Stimulated activated CD8-positive, alpha-beta memory T cell treated with anti-CD3 and anti-CD28 coated beads, Interleukin-7, amount 100 ng/mL, for 4 hours (primary cell): ENCODE measurements around the gene RASA2.
A peak's percentile ranks its signal among the peaks of the same experiment; 100 is the strongest.
"Not testable (repeated sequence)": the region's sequence is repeated elsewhere in the genome, so short reads cannot be mapped to it uniquely, and the experiment has no call there.

Experiments used
- DNase-seq, 2 donors: peaks; one replicate each; pipeline ENCODE4 v3.0.0-alpha.2; 2020; ENCODE audit warnings: low read depth in 2 of 2

The RASA2 gene

DNA sequence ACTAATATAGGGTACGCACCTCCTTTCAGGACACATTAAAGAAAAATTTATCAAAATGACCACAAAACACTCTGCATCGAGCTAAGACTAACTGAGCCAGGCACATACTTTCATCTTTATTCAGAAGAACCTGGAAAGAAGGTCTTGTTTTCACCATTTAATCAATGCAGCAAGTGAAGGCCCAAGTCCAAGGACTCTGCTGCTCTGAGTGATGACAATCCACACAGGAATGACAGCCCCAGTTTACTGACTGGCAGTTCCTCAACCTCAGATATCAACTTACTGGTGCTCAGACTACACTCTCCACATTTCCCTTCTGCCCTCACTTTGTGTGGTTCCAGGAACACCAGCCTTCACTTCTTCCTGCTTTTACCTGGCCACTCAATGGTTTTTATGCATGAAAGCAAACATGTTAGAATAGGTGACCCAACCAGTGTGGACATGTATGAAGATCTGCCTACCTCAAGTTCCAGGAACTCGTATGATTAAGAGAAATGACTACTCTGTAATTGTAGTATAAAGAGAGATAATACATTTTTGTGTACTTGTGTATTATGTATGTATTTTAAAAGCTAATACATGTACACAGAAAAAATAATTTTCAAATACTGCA is 29.1 kb upstream of the RASA2 start:
- no peak for DNase-seq

DNA sequence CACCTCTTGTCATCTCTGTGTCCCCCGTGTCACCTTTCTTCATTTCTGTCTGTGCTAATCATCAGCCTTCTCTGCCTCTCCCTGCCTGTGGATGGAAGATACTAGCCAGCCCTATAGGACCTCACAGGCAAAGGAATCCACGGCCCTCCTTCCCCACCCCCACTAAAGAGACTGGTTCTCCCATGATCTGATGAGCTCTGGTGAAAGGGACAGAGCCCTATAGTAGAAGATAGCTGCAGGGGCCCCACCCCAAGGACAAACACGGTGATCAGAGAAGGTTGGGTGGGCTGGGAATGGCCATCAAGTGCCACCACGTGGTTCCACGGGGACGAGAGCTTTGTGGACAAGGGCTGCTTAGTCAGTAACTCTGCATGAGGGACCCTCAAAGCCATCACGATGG is 27.8 kb upstream of the RASA2 start:
- DNase-seq: no peak

DNA sequence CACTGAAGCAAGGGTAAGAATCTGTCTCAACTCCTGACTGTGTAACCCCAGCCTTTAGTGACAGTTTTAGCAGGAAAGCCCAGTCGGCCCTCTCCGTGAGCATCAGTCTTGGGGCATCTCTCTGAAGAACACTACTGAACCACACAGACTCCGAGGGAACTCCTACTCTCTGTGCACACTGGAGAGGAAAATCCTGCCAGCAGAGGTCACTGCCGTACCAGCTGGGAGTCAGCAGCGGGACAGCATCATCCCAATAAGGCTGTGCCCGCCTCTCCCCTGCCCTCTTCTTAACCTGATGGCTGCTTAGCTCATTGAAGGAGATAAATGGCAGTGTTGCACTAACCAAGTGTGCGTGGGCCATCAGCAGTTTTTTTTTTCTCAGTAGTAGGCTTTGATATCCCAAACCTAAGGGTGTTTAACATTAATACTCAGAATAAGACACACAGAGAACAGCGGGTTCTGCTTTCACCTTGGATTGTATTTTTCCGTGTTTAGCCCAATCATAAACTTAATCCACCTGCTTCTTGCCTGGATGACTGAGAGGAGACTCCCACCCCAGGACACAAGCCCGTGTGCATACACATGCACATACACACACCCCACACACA is 26.6 kb upstream of the RASA2 start:
- peak; percentile 76 to 82 for DNase-seq

DNA sequence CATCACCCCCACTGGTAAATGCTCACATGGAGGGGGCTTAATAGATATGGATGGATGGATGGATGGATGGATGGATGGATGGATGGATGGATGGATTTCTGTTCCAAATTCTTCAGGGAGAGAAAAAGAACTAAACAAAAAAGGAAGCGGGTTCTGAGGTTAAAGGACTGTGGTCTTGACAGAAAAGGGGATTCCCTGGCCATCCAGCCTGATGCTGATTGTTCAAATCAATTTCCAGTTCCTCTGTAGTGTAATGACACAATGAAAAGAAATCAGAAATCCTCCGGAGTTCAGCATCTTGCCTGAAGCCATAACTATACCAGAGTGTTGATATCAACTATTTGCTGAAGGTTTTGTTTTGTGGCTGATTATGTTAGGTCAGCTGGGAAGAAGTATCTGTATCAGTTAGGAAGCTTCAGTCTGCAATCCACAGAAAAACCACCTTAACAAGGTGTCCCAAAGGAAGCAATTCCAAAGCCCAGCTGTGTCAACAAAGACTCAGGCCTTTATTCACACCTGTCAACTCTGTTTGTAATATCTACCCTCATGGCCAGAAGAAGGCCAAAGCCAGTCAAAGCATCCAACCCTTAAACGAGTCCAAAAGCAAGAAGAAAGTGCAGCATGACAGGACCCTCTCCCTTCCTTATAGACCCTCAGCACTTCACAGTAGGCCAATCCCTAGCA is 24.5 kb upstream of the RASA2 start:
- DNase-seq: no peak

DNA sequence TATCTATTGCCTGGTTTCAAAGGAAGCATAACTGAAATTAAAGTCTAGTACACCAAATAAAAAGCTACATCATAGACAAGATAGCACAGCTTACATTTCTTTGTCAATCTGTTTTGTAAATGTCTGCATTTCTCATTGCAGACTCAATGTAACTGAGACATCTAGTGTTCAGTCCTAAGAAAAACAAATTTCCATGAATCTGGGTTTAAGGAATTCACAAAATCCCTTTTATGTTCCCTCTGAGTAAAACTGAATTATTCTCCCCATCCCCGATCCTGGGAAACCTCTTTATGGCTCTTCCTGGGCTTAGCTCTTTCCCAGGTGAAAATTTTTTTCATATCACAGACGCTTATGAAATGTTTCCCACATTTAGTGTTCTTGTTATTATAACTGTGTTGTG is 21.6 kb upstream of the RASA2 start:
- no peak for DNase-seq

DNA sequence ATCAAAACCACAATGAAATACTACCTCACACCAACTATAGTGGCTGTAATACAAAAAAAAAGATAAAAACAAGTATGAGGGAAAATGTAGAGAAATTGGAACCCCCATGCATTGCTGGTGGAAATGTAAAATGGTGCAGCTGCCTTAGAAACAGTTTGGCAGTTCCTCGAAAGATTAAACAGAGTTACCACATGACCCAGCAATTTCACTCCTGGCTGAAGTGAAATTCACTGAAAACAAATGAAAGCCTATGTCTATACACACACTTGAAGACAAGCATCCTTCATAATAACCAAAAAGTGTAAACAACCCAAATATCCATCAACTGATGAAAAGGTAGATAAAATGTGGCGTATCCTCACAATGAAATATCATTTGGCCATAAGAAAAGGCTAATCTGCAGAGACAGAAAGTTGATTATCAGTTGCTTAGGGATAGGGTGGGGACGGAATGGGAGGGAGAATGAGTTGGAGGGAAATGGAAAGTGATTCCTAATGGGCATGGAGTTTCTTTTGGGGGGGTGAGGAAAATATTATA is 20.1 kb upstream of the RASA2 start:
- no peak for DNase-seq

DNA sequence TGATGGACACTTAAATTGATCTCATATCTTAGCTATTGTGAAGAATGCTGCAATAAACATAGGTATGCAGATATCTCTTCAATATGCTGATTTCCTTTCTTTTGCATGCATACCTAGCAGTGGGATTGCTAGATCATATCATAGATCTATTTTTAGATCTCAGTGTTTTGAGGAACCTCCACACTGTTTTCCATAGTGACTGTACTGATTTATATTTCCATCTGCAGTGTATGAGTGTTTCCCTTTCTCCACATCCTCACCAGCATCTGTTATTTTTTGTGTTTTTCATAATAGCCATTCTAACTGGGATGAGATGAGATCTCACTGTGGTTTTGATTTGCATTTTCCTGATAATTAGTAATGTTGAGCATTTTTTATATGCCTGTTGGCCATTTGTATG is 17.1 kb upstream of the RASA2 start:
- no peak for DNase-seq

DNA sequence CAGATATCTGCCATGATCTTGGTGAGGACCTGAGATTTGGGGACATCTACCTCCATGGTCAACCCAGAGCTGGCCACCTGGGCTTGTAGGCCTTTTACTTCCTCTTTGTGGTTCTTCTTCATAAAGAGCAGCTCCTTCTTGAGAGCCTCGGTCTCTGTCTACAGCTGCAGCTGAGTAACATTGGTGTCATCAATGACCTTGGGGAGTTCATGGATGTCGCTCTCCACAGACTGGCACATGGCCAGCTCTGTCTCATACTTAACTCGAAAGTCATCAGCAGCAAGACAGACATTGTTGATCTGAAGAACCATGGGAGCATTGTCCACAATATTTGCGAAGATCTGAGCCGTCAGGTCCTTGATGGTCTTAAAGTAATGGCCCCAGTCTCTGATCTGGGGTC is 15.7 kb upstream of the RASA2 start:
- DNase-seq: no peak

DNA sequence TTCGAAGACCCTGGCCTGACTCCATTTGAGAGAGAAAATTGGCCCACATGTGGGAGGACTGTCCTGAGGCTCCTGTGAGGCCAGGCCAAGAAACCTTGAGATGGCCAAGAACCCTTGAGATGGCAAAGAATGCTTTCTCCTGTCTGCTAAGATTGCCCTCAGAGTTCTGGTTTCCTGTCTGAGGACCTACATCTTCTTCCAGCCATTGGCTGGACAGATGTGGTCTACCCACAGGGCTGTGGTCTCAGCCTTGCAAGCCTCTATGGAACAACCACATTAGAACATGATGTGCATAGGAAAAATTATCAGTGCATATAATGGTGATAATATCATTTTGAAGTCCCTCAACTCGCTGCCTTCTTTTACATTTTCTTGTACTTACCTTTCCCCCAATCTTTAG is 10.8 kb upstream of the RASA2 start:
- no peak for DNase-seq

DNA sequence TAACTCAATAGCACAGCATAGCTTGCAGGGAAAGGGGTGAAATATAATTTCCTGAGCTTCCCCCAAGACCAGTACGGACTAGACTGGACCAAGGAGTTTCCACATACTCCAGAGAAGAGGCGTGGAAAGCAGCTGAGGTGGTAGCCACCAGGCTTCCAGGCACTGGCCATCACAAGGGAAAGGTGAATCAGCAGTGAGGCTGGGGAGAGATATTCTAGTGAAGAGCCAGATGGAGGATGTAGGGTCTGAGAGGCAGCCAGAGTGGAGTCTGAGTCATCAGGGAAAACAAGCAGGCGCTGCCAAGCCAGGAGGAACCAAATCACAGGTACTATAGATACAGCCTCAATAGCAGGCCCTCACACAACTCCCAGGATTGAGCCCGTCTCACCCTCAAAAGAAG is 9.6 kb upstream of the RASA2 start:
- DNase-seq: no peak

DNA sequence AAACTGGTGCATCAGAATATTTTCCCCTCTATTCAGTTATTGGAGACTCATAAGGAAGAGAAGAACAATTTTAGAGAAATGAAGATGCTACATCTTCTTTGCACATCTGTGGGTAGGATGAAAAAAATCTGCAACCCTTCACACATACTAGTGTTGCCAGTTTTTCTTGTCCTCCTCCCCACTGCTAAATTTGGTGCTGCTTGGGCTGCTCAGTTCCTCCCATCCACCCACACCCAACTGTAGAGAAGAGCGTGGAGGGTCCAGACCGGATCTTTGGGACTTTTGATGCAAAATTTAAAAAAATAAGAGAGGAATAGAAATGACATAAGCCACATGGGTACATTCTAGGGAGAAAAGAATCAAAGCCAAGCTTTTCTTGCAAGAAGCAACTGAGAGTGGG is 8.7 kb upstream of the RASA2 start:
- DNase-seq: no peak

DNA sequence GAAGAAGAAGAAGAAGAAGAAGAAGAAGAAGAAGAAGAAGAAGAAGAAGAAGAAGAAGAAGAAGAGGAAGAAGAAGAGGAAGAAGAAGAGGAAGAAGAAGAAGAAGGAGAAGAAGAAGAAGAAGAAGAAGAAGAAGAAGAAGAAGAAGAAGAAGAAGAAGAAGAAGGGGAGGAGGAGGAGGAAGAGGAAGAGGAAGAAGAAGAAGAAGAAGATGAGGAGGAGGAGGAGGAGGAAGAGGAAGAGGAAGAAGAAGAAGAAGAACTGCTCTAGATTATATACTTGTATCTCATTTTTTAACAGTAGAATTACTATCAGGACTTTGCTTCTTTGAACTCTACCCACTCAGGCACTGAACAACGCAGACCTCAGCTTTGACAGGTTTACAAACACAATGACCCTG is 8.0 kb upstream of the RASA2 start:
- DNase-seq: not testable (repeated sequence)

DNA sequence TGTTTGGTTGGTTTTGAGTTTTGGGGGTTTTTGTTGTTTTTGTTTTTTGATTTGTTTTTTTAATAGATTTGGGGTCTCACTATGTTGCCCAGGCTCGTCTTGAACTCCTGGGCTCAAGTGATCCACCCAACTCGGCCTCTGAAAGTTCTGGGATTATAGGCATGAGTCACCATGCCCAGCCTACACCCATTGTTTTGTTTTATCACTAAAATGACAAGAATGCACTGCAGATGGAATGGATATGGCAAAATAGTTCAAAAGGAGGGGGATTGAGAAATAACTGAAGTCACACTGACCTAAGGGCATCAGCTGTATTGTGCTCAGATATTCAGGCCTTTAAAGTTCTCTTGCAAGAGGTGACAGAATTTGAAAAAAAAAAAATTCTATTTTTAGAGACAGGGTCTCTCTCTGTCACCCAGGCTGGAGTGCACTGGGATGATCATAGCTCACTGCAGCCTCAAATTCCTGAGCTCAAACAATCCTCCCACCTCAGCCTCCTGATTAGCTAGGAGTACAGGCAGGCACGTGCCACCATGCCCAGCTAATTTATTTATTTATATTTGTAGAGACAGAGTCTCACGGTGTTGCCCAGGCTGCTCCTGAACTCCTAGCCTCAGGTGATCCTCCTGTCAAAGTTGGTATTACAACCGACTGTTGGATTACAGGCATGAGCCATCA is 4.4 kb upstream of the RASA2 start:
- DNase-seq: no peak

DNA sequence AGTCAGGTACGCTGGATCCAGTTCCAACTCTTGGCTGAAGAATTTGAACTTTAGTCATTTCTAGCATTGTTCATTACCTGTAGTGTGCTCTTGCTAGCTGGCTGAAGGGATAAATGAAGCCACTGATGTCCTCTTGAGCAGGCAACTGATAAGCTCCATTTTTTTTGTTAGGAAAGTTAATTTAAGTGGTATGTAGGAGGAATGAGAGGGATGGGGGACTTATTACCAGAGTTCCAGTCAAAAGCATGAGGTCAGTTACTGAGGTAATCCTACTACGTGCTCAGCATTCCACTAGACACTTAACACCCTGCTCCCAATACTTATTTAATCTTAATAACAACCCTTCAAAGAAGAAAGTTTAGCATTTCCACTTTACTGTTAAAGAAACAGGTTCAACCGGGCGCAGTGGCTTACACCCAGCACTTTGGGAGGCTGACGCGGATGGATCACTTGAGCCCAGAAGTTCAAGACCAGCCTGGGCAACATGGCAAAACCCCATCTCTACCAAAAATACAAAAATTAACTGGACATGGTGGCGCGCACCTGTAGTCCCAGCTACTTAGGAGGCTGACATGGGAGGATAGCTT is 2.0 kb upstream of the RASA2 start:
- DNase-seq: no peak

DNA sequence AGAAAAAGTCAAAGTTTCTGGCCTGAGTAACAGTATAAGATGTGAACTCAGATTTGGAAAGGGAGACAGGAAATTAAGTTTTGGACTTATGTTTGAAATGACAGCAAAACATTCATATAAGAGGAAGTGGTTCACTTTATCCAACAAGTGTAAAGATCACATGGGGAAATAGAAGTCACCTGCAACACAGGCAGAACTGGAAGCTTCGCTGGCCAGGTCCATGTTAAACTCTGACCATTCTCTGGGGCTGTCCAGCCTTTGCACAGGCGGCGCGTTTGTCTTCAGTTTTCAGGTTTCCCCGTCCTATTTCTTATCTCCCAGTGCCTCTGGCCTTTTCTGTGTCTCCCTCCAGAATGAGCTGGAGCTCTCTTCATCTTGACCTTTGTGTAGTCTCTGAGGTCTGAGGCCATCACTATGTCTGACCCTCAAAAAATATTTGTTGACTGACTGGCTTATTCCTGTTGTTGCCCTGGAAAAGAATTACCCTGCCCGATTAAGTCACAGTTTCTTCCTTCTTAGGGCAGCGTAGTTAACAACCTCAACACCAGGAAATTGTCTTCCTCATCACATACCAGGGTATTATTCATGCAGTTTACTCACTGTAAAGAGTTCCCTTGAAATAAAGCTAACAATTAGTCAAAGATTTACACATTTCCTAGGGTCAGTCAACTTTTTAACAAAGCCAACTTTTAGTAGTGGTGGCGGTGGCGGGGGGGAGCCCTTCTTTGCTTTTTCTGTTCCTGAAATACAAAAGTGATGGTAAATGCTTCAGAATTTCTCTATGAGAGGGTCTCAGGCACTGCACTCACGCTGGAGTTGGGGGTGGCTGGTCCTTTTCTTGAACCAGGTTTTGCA is 959 bp upstream of the RASA2 start:
- no peak for DNase-seq

DNA sequence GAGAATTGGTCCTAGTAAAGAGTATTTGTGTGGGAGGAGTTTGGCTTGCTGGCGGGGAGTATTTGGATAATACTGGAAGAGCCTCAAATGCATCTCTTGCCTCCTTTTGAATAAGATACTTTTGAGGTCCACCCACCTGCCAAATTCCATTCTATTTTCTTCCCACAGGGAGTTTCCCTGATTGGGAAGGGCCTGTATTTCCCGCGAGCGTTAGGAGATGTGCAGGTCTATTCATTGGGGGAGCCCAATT is 406 bp upstream of the RASA2 start:
- no peak for DNase-seq

DNA sequence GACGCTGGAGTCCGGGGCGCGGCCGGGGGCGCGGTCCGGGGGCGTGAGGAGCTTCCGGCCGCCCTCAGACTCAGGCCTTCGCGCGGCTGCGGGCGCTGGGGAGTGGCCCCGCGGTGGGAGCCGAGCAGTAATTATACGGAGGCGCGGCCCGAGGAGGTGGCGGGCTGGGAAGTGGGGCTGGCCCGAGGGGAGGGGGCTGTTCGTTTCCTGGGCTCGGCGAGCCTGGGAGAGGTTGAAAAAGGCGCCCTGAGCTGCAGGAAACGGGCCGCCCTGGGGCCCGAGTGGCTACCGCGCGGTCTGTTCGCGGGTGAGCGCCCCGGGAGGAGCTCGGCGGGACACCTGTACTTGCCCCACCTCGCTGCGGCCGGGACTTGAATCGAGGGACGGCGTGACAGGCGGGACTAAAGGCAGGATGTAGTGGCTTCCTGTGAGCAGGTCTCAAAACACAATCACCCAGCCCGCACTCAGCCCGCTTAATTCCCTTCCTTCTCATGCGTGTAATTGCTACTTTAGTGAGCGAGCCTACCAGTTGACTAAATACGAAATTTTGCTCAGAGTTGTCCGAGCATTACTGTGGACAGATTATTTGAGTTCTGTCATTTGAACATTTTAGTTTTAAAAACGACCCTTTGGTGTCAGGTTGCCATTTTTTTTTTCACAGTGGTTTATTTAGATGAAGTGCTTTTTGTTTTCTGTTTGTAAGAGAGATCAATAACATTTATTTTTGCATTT is 860 bp downstream of the RASA2 start:
- peak; percentile 69 to 74 for DNase-seq

DNA sequence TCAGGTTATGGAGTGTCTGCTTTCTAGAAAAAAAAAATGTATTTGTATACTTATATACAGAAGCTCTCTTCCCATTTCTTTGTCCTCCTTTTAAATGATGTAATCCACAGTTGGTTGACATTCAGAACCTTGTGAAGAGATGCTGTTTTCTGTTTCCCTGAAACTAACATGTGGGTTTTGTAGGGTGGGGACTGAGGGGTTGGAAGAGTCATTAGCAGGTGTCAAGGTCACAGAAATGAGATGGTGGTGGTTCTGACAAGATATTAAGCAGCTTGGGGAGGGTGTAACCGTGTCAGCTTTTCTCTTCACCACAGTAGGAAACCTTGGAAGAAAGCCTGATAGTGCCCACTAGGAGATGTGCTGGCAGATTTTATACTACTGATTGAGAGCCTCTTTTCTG is 2.4 kb downstream of the RASA2 start:
- DNase-seq: no peak

DNA sequence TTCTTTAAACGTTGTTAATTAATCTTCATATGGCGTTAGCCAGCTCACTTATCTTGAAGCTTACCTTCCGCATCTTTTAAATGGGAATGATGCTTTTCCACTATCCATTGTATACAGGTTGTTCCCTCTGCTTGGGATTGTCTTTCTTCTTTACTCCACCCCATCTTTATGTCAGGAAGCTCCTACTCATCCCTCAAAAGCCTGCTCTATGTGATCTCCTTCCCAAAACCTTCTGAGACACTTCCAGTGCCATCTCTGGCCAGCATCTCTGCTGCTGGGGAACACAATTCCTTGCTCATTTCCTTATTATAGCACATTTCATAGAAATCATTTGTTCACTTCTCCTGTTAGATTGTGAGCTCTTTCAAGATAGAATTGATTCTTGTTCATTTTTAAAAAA is 4.3 kb downstream of the RASA2 start:
- no peak for DNase-seq

DNA sequence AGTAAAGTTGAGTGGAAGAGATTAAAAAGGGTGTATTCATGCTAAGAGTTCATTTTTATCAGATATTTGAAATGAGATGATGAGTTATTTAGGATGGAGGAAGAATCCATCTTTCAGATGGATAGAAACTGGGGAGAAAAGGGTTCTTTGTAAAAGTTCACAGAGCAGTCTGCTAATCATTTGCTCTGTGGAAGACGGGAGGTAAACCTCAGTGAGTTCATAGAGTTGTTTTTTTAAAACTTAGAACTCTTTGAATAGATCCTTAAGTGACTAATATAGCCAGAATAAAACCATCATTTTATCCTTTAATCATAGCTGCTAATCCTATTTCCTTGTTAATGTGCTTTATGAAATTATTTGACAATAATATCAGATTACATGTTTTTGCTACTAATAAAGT is 5.1 kb downstream of the RASA2 start:
- no peak for DNase-seq

DNA sequence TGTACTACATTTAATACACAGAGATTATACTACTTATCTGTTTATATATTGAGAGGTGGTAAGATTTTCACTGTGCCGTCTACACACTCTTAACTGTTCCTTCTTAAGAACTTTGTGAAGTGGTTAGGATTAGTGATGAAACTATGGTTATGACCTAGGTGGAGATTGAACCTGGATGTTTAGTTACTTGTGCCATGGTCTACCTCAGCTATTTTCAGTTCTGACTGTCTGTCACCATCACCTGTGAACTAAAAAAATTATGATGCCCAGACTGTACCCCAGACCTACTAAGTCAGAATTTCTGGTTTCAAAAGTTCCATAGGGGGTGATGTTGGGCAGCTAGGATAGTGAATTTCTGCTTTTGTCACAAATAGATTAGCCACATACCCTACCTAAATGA is 6.4 kb downstream of the RASA2 start:
- no peak for DNase-seq
